Measurements from ENCODE around the gene FGR. TPM values are rescaled to one million over a fixed set of nuclear protein-coding genes. Genes with fewer than 3 reads are reported as not detected.

The FGR gene
- total RNA-seq, 2 donors from 2014 or later, result 8.6 to 10.7 TPM

DNA sequence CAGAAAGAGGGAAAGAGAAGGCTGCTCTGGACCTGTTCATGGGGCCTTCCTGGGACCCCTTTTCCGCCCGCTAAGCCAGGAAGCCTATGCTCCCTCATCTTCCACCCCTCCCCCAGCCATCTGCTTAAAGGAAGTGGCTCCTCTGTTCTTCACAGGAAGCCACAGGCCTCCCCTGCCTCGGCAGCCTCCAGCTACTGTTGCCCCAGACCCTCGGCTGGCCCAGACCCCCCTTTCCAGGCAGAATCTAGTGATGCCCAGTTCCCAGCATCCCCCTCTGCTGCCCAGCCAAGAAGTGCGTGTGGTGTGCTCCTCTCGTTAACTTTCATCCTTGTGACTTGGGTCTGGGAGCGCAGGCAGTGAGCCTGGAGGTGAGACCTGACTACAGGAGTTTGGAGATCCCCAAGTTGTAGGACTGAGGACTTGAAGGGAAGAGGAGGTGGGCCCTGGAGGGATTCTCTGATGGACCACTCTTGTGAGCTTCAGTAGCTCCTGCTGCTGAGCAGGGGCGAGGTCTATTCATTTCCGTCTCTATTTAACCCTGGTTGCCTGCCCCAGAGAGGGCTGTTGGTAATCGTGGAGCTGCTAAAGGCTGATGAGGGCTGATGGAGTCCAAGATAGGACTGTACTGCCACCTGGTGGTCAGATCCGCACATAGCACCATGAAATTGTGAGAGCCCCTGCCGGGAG, 27.9 kb upstream of the FGR start:
- DNase-seq (peak; percentile 79), ATAC-seq (peak; percentile 59 to 67)
- intact Hi-C loops (cut with DNase I), result loop anchor here in 1 of 2 donors (1.0 to 10.0 kb wide), 3 partner anchors 54 to 261 kb away; no protein-coding TSS in a partner anchor

DNA sequence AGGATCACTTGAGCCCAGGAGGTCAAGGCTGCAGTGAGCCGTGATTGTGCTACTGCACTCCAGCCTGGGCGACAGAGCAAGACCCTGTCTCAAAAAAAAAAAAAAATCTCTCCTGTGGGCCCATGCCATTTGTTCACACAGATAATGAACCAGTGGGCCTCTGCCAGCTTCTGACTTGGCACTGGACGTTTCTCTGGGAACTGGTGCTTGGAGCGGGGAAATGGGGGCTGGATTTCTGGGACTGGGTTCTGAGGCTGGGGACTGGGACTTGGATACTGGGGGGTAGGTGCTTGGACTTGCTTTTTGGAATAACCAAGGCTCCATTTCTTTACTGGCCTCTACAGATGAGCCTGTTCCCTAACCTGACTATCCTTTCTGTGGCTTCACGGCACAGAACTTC, 27.3 kb upstream of the FGR start:
- ATAC-seq (no peak), DNase-seq (no peak)
- intact Hi-C loops (cut with DNase I), result loop anchor here in 1 of 2 donors (5.0 to 10.0 kb wide), 2 partner anchors 107 to 260 kb away; no protein-coding TSS in a partner anchor

DNA sequence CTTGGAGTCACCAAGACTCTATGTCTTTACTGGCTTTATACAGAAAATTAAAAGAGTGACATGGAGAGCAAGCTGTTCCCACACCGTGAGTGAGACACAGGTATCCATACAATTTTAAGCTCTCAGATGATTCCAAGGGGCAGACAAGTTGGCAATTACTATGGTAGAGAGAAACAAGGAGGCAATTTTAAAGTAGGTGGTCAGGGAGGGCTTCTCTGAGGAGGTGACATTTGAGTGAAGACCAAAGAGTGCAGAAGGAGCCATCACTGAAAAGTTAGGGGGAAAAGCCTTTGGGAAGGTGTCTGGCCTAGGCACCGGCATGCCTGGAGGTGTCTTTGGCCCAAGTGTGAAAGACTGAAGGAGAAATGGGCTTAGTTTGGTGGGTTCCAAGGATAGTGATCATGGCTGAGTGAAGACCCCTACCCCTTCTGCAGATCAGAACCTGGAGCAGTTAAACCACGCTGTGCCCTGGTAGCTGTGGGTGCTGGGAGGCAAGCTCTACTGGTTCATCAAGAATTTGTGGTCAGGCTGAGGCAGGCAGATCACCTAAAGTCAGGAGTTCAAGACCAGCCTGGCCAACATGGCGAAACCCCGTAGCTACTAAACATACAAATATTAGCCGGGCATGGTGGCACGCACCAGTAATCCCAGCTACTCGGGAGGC, 26.6 kb upstream of the FGR start:
- intact Hi-C loops (cut with DNase I), result loop anchor here (2.0 to 10.0 kb wide), 3 partner anchors 49 to 259 kb away; no protein-coding TSS in a partner anchor
- DNase-seq (no peak), ATAC-seq (no peak)

DNA sequence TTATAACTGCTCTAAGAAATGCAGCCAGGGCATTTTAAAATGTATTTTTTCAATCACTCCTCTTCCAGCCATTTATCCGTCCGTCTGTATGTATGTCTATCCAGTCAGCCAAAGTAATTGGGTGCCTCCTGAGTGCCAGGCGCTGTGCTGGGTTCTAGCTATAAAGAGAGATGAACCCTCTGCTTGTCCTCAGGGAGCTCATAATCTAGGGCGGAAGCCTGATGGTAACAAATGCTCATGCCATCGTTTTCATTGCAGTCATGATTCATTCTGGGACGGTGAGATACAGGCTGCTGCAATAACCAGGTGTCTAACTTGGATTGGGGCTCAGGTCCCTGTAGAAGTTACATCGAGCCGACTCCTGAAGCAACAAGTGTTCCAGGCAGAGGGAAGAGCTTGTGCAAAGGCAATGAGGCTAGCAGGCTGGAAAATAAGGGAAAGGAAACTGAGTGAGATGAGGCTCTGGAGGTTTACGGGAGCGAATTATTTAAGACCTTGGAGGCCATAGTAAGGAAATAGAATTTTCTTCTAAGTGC, 25.4 kb upstream of the FGR start:
- no peak for ATAC-seq
- DNase-seq, result no peak
- intact Hi-C loops (cut with DNase I), result loop anchor here (2.0 to 10.0 kb wide), 3 partner anchors 48 to 258 kb away; no protein-coding TSS in a partner anchor

DNA sequence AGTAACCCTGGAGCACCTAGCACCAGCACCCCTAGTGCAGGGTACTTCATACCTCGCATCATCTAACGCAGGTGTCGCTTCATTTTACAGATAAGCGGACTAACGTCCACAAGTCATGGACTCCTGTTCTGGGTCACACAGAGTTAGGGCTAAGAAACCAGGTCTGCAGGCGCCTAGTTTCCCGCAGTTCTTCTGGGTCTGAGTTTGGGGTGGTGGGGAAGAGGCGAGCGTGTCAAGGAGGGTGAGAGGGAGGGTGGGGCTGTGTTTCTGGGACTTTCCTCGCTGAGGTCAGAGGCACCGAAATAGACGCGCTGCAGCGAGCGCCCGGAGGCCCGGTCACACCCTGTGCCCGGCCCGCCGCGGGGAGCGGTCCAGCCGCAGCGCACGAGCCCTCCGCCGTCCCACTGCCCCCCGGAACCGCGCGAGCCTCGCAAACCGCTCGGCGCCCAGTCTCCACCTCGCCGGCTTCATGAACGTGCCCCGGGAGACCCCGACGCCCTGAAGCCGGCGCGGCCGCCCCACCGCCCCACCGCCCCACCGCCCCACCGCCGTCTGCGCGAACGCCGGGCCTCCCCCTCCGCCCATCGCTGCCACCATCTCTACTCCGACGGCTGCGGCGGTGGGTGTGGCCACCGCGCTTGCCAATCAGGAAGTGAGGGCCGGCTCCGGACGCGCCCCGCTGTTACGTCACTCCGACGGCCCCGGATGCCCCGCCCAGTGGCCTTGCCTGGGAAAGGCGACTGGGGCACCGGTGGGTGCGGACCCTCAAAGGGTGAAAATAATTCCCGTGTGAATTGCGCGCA, 24.7 kb upstream of the FGR start:
- intact Hi-C loops (cut with DNase I), result loop anchor here (2.0 to 10.0 kb wide), 3 partner anchors 47 to 257 kb away; no protein-coding TSS in a partner anchor
- ATAC-seq (peak; percentile 86 to 92), DNase-seq (peak; percentile 94)

DNA sequence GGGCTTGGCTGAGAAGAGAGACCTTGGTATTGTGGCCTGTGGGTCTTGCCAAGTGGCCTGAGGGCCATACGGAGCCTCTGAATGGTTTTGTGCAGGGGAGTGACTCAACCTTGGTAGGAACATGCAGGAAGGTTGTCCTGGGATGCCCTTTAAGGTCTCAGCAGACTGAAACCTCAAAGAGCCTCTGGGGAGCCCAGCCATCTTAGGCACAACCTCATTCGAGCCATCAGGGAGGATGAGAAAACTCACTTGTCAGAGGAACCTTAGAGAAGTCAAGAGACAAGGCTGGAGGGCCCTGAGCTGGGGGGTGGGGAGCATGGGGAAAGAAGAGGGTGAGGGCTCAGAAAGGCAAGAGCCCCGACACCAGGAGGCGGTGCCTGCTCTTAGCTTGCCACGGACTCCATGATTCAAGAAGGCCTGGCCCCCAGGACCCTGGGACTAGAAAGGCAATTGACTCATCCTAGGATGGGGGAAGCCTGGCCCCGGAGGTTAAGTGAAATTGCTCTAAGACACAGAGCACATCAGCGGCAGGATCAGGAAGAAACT, 24.0 kb upstream of the FGR start:
- intact Hi-C loops (cut with DNase I), result no loop called here
- no peak for DNase-seq
- peak; percentile 1 to 16 for ATAC-seq

DNA sequence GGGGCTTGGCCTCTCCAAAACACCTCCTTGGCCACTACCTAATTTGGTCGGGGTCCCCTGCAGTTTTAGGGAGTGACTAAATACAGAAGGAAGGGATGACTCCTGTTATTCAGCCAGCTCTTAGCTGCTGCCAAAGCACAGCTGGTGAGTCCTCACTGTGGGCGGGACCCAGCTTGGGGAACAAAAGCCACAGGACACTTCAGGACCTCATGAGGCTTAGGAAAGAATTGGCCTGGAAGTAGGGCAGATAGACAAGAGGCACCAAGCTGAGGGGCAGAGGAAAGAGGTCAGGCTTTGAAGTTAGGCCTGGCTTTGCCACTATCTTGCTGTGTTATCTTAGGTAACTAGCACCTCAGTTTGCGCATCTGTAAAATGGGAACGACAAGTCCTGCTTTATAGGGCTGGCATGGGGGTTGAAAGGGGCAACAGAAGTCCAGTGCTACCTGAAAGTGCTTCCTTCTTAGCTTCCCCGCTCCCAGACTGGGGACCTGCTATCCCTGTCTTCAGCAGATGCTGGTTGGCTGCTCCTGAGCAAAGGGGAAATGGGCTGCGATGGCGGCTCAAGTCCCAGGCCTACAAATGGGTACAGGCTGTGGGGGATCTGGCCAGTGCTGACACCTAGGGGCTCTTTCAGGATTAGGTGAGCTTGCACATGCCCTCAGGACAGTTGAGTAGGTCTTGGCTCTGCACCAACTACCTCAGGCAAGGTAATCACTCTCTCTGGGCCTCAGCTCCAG, 21.3 kb upstream of the FGR start:
- ATAC-seq (peak in 1 of 2 donors; percentile 67), DNase-seq (peak; percentile 80)
- intact Hi-C loops (cut with DNase I), result no loop called here

DNA sequence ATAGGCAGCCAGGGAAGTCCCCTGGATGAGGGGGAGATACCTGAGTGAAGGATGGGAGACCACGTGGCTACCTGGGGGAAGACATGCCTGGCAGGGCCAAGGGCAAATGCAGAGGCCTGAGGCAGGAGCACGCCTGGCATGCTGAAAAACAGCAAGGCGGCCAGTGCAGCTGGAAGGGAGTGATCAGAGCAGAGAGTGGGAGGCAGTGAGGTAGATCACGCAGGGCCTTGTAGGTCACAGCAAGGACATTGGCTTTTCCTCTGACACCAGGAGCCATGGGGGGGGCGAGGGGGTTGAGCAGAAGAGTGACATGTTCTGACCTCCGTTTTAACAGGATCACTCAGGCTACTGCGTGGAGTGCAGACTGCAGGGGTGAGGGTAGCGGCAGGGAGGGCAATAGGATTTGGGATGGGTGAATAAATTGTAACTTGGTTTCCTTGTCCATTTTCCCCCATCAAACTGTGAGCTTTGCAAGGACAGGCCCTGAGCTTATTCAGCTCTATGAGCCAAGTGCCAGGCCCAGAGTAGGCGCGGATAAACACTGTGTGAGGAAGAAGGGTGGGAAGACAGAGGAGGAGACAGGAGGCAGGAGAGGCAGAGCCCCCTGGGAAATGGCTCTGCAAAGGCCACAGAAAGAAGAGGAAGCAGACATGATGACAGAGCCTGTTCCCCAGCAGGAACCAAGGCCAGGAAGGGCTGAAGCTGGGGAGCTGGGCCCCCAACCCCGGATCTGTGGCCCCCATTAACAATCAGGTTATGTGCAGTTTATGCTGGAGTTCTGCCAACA, 20.4 kb upstream of the FGR start:
- ATAC-seq (no peak), DNase-seq (no peak)
- intact Hi-C loops (cut with DNase I), result no loop called here

DNA sequence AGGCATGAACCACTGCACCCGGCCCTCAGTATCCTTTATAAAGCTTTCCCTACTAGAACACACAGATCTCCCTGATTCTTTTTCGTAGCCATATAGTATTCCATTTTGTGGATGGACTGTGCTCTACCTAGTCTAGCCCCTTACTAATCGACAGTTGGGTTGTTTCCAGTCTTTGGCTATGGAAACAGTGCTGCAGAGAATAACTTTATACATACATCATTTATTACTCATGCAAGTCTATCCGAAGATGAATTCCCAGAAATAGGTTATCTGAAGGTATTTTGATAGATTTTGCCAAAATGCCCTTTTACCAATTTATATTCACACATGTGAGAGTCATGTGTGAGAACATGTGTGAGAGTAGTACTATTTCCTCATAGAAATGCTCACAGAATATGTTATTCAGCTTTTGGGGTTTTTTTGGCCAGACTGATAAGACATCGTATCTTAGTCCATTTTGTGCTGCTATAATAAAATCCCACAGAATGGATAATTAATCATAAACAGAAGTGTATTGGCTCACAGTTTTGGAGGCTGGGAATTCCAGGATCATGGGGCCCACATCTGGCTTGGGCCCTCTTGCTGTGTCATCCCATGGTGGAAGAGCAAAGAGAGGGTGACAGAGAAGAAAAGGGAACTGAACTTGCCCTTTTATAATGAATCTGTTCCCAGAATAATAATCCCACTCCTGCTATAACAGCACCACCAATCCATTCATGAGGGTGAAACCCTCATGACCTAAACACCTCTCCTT, 17.3 kb upstream of the FGR start:
- ATAC-seq (no peak), DNase-seq (no peak)
- intact Hi-C loops (cut with DNase I), result no loop called here

DNA sequence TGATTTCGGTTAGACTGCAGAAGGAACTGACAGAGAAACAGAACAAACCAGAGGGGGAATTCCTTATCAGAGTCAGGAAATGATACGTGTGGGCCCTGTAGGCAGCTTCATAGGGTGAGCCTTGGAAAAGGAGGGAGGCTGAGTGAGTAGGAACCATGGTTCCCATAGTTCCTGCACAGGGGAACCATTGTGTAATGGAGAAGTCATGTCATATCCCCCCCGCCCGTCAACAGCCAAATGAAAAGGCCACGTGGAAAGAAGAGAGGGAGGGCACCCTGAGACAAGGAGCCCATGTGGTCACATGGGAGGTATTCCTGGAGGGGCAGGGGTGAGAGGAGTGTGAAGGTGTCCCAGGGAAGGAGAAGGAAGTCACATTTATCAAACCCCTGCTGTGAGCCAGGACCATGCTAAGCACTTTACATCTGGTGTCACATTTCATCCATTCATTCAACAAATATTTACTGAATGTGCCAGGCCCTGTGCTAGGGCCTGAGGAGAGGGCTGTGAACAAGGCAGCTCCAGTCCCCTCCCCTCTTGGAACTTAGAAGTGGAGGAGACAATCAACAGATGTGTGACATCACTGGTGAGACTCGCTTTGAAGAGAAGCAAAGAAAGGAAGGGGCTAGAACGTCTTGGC, 15.7 kb upstream of the FGR start:
- ATAC-seq (peak; percentile 32 to 83), DNase-seq (no peak)
- intact Hi-C loops (cut with DNase I), result no loop called here

DNA sequence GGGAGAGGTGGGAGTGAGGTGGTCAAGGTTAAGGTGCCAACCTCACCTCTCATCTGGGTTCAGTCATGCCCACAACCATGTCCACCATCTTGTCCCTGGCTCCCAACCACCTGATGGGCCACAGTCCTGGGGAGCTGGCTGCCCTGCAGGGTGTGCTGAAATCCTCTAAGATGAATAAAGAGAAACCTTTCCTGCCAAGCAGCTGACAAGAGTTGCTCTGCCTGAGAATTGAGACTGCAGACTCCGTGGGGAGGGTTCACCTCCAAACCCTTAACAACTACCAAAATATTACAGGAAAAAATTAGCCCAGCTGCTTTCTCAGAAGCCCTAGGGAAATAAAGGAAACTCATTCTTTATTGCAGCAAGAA, 15.2 kb upstream of the FGR start:
- ATAC-seq, result peak in 1 of 2 donors; percentile 7
- intact Hi-C loops (cut with DNase I), result no loop called here

DNA sequence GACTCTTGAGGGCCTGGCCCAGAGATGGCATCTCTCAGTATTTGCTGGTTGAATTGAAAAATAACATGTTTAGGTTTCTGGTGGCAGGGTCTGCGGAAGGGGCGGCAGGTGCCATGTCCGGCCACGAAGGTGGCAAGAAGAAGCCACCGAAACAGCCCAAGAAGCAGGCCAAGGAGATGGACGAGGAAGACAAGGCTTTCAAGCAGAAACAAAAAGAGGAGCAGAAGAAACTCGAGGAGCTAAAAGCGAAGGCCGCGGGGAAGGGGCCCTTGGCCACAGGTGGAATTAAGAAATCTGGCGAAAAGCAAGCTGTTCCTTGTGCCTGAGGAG, 14.3 kb upstream of the FGR start:
- DNase-seq, result no peak
- no peak for ATAC-seq
- intact Hi-C loops (cut with DNase I), result no loop called here

More for the DNA sequence above, 15.2 kb upstream of the FGR start:
- DNase-seq, result no peak

DNA sequence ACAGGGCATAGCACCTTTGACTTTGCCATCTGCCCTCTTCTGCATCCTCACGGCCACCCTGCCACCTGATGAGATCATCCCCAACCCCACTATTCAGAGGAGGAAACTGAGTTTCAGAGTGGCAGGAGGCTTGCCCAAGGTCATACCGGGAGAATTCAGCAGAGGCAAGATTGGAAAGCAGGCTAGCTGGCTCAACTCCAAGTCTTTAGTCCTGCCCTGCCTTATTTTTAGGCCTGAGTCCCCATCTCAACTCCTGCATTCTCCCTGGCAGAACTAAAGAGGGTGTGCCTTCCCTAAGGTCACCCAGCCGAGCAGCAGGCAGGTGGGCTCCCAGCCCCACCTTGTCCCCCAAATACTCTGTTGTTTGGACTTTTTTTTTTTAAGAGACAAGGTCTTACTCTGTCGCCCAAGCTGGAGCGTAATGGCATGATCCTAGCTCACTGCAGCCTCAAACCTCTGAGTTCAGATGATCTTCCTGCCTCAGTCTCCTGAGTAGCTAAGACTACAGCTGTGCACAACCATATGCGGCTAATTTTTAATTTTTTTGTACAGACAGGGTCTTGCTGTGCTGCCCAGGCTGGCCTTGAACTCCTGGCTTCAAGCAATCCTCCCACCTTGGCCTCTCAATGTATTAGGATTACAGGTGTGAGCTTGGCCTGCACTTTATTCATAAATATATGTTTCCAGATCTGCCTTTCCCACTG, 13.8 kb upstream of the FGR start:
- DNase-seq, result no peak
- peak; percentile 20 to 60 for ATAC-seq
- intact Hi-C loops (cut with DNase I), result no loop called here

DNA sequence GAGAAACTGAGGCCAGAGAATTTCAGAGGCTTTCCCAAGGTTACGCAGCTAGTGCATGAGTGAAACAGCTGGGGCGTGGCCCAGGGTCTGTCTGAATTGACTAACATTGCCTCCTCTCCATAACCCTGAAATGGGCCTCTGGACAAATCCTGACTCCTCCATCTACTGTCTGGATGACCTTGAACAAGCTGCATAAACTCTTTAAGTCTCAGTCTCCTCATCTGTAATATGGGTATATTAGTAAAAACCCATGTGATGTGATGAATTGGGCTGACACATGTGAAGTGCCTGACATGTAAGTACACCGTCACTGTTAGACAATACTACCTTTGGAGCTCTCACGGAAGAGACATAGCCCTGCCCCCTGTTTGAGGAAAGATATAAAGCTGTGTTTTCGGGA, 12.3 kb upstream of the FGR start:
- intact Hi-C loops (cut with DNase I), result no loop called here

DNA sequence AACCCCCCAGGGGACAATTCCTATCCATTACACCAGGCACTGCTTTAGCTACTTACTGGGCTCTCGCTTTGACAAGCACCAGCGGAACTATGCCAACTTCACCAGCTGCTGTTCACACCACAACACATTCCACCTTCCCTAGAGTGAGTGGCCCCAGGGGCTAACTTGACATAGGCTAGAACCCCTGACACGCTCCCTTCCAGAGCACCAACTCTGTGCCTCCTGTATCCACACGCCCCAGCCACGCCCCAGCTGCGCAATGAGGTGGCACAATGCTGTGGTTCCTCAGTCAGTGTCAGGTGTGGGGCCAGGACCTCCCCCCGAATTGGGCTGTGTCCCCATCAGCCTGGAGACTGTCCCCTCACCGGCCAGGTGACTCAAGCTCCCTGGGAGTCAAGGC, 11.7 kb upstream of the FGR start:
- DNase-seq (no peak), ATAC-seq (peak; percentile 15 to 59)
- intact Hi-C loops (cut with DNase I), result no loop called here

More for the DNA sequence above, 12.3 kb upstream of the FGR start:
- ATAC-seq (no peak), DNase-seq (no peak)

DNA sequence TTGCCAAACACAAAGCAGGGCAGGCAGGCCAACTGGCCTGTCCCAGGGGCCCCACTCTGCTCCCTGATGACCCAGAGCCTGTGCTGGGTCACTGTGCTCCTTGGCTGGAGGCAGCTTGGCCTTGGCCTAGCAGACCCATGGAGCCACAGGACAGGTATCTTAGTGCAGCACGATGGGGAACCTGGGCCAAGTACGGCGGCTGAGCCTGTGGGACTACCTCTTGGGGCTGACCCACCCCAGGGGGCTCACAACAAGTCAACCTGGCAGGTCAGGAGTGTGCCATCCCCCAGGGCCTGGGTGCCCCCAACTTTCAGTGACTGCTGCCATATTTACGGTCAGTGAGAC, 10.1 kb upstream of the FGR start:
- DNase-seq, result no peak
- intact Hi-C loops (cut with DNase I), result no loop called here
- ATAC-seq, result no peak

Data from left cardiac atrium (tissue), 4 donors.